Non-pigmented ciliary epithelial cell (primary cell): ENCODE measurements around the gene CLASP2.

Experiments used
- DNase-seq: peaks from one replicate; pipeline ENCODE4 v3.0.0-alpha.2; 2010; ENCODE audit warnings: low read depth

The CLASP2 gene

GRCh38 chr3:33636125-33636850, 81.8 kb downstream of the CLASP2 start:
- peak; percentile 45 for DNase-seq

GRCh38 chr3:33634262-33634661, 83.8 kb downstream of the CLASP2 start:
- no peak for DNase-seq

GRCh38 chr3:33629219-33629618, 88.8 kb downstream of the CLASP2 start:
- no peak for DNase-seq

- DNase-seq: no peak
These were observed 93.3 kb downstream of the CLASP2 start for GRCh38 chr3:33624756-33625155.

GRCh38 chr3:33613041-33613440, 105.0 kb downstream of the CLASP2 start:
- DNase-seq: no peak

DNA sequence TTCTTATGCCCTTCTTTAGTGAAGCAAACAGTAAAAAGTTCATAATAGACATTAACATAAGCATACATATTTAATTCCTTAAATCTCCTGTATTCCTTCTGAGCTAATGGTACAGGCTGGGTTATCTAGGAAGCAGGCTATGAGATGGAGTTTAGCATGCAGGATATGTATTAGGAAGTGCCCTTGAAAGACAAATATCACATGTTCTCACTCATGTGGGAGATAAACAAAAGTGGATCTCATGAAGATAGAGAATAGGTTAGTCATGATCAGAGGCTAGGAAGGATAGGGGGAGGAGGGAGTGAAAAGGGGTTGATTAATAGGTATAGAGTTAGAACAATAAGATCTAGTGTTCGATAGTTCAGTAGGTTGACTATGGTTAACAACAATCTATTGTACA, 105.4 kb downstream of the CLASP2 start:
- no peak for DNase-seq

DNA sequence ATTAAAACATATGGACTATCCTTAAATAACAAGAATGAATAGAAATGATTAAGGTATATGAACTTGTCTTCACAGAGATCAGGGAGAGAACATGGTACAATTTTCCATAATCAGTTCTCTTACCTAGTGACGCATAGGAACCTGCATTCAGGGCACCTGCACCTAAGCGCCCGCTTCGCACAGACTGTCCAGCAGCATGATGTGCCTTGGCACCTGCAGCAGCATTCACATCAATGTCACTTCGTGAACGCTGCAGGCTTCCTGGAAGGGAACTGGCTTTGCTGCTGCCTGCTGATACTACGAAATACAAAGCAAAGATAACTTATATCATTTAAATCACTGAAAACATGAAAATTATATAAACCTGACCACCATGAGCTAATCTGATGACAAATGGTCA, 115.2 kb downstream of the CLASP2 start:
- no peak for DNase-seq

GRCh38 chr3:33597257-33597689, 120.8 kb downstream of the CLASP2 start:
- no peak for DNase-seq

GRCh38 chr3:33592999-33593398, 125.1 kb downstream of the CLASP2 start:
- DNase-seq: no peak

DNA sequence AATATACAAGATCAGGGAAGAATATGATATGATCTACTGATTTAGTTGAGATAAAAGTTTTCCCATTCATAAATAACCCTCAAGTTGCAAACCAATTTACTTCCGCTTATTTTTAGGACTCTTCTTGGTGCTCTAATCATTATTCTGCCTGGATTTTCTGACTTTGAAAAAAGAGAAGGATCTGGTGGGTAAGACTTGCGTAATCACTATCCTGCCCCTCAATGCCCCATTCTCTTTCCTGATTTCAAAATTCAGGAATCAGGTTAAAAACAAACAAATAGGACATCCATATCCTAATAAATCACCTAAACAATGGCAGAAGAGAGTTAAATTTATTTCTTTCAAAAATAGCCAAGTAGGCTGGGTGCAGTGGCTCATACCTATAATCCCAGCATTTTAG, 127.5 kb downstream of the CLASP2 start:
- no peak for DNase-seq

DNA sequence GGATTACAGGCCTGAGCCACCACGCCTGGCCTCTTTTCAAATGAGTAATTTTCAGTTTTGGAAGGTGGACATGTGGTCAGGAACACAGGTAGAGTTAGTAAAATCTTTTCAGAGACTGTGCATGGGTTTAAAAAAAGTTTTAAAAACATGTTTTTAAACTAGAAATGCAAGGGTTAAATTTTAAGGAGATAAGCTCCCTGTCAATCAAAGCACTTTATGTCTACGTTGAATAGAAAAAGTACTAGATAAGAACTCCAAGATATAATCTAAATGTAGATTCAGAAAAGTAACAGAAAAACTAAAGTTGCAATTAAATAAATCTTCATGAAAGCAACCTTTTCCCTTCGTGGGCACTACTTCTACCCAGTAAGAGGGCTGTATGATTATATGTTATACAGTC, 131.7 kb downstream of the CLASP2 start:
- no peak for DNase-seq

GRCh38 chr3:33582234-33582633, 135.8 kb downstream of the CLASP2 start:
- no peak for DNase-seq

GRCh38 chr3:33581666-33582065, 136.4 kb downstream of the CLASP2 start:
- DNase-seq: no peak

DNA sequence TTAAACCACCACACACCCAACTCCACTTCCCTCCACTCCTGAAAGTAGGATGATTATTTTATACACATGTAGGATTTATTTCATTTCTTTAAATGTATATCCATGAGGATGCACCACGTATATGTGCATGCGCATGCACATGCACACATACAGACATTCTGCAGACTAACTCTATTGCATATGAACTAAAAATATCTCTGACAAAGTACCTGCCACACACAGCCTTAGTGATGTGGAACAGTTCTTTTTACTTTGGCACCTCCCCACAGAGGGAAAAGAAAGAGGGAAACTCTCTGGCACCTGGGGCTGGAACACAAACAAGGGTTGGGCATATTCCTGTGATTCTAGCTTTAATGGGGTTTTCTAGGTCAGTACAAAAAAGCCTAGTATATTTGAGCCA, 138.2 kb downstream of the CLASP2 start:
- no peak for DNase-seq

DNA sequence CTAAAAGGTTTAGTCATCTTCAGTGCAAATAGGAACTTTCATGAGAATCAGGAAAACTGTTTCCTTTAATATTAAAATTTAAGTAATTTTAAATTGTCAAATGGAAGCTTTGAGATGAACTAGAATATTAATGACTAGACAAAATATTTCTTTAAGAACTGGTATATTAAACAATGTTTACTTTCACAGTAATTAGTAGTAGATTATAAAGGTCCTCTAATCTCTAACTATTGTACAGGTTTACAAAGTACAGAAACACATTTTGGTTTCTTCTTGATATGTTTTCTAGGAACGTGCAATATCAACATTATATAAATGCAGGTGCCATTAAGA, 138.9 kb downstream of the CLASP2 start:
- no peak for DNase-seq

- DNase-seq: no peak
These were observed 139.5 kb downstream of the CLASP2 start for GRCh38 chr3:33578325-33579177.

- no peak for DNase-seq
These were observed 140.5 kb downstream of the CLASP2 start for GRCh38 chr3:33577588-33577987.

DNA sequence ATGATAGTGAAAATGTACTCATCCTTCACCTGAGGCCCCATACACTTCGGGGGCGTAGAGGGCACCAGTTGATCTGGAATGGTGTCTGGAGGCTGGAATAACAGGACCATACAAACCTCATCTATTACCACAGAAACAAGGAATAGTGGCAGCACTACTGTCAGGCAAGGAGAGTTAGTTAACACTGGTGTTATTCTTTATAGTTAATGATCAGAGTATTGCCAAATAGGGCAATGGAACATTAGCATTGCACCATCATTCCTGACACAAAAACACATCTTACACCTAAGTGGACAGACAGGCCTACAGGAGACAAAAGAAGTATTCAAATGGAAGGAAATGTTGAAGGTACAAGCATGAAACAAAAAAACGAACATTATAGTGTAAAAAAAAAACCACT, 140.9 kb downstream of the CLASP2 start:
- DNase-seq: no peak

DNA sequence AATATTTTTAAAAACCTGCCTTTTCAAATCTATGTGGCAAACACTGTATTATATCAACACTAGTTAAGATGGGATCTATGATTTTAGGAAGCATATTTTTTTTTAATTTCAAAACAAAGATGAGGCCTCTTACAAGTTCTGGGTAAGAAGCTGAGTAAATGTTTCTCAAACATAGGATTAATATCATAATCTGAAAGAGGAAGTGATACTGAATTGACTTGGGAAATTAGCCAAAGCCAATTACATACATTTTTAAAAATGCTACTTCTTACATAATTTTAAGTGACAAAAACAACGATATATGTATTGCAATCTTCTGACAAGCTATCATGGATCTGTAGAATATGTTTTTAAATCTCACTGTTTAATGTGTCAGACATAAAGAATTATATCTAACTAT, 142.7 kb downstream of the CLASP2 start:
- DNase-seq: no peak

DNA sequence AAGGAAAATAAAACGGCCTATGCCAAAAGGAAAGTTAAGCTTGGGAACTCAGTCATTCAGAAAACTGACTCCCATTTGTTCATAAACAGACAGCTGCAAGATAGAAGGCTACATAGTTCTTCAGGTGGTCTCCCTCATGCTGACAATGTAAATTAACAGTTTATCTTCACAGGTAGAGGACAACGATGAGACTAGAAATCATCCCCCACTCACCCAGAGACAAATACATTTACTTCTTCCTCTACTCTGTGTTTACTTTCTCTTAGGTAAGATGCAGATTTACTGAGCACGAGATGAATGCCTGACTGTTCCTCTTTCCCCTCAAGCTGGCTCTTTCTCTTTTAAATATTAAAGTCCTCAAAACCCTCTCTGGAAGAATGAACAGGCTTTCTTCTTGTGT, 160.2 kb downstream of the CLASP2 start:
- DNase-seq: no peak

GRCh38 chr3:33557279-33557678, 160.8 kb downstream of the CLASP2 start:
- DNase-seq: no peak

- no peak for DNase-seq
These were observed 171.0 kb downstream of the CLASP2 start for GRCh38 chr3:33547101-33547500.

GRCh38 chr3:33544126-33544525, 173.9 kb downstream of the CLASP2 start:
- no peak for DNase-seq

- DNase-seq: no peak
These were observed 174.5 kb downstream of the CLASP2 start for GRCh38 chr3:33543601-33544000.
